HepG2 (cell line): Measurements from ENCODE around the gene SBSN. TPM values are rescaled to one million over a fixed set of nuclear protein-coding genes. Genes with fewer than 3 reads are reported as not detected.

Source experiments
- CCAR2 ChIP-seq: fragments of 200-400 bp; formaldehyde crosslinking; optimal IDR thresholded peaks from 2 replicates; pipeline ENCODE3; 2018; ENCODE audit warnings: low read depth, mild to moderate bottlenecking, low read length, moderate library complexity
- DDIT3 ChIP-seq: sonication (generic); formaldehyde crosslinking; IDR thresholded peaks from 2 replicates; pipeline ENCODE4 v1.4.0; 2020; ENCODE audit warnings: mild to moderate bottlenecking, missing genetic modification reagents
- FOXP4 ChIP-seq: sonication (generic); formaldehyde crosslinking; IDR thresholded peaks from 2 replicates; pipeline ENCODE4 v1.4.0; 2020; ENCODE audit warnings: missing genetic modification reagents
- HOXA7 ChIP-seq: sonication (generic); formaldehyde crosslinking; IDR thresholded peaks from 2 replicates; pipeline ENCODE4 v1.8.1; 2022; ENCODE audit warnings: mild to moderate bottlenecking, missing genetic modification reagents, moderate library complexity
- IRF1 ChIP-seq: sonication (generic); formaldehyde crosslinking; IDR thresholded peaks from 2 replicates; pipeline ENCODE4 v1.4.0; 2020; ENCODE audit warnings: low read depth, mild to moderate bottlenecking, missing genetic modification reagents
- MTF1 ChIP-seq: sonication (generic); formaldehyde crosslinking; IDR thresholded peaks from 2 replicates; pipeline ENCODE4 v1.5.0; 2020; ENCODE audit warnings: missing genetic modification reagents
- NR2F6 ChIP-seq, 2 experiments: IDR thresholded peaks; 2 replicates each; pipeline ENCODE4 v1.6.1; 2016; ENCODE audit warnings: antibody characterized with exemption in 1 of 2, mild to moderate bottlenecking in 1 of 2
- PAX8 ChIP-seq: sonication (generic); formaldehyde crosslinking; IDR thresholded peaks from 2 replicates; pipeline ENCODE4 v1.8.0; 2022; ENCODE audit warnings: mild to moderate bottlenecking, missing genetic modification reagents, borderline replicate concordance
- RARA ChIP-seq: IDR thresholded peaks from 2 replicates; pipeline ENCODE4 v1.6.1; 2016; ENCODE audit warnings: missing genetic modification reagents, missing compliant biosample characterization
- SRSF1 ChIP-seq: fragments of 200-400 bp; formaldehyde crosslinking; optimal IDR thresholded peaks from 2 replicates; pipeline ENCODE3; 2017; ENCODE audit warnings: mild to moderate bottlenecking, low read depth, low read length, moderate library complexity
- TBX3 ChIP-seq: fragments of 450-650 bp; IDR thresholded peaks from 2 replicates; pipeline ENCODE4 v1.6.1; 2017; ENCODE audit warnings: antibody characterized with exemption, mild to moderate bottlenecking, inconsistent platforms, borderline replicate concordance
- TCF7L2 ChIP-seq: IDR thresholded peaks from 2 replicates; pipeline ENCODE4 v1.6.1; 2011; ENCODE audit warnings: mild to moderate bottlenecking, low read depth, low read length, moderate library complexity
- YEATS4 ChIP-seq: sonication (generic); formaldehyde crosslinking; IDR thresholded peaks from 2 replicates; pipeline ENCODE4 v1.4.0; 2020; ENCODE audit warnings: missing genetic modification reagents, borderline replicate concordance
- ZIK1 ChIP-seq: sonication (generic); formaldehyde crosslinking; IDR thresholded peaks from 2 replicates; pipeline ENCODE4 v1.5.0; 2020; ENCODE audit warnings: mild to moderate bottlenecking, low read depth, missing genetic modification reagents, borderline replicate concordance
- ZKSCAN1 ChIP-seq: fragments of 150-350 bp; IDR thresholded peaks from 2 replicates; pipeline ENCODE4 v1.6.1; 2014; ENCODE audit warnings: low read length
- ZNF24 ChIP-seq: fragments of 450-650 bp; IDR thresholded peaks from 2 replicates; pipeline ENCODE4 v1.6.1; 2017; ENCODE audit warnings: antibody characterized with exemption, mild to moderate bottlenecking
- ZNF354B ChIP-seq: sonication (generic); formaldehyde crosslinking; IDR thresholded peaks from 2 replicates; pipeline ENCODE4 v1.8.0; 2022; ENCODE audit warnings: mild to moderate bottlenecking, missing genetic modification reagents
- ZNF556 ChIP-seq: sonication (generic); formaldehyde crosslinking; IDR thresholded peaks from 2 replicates; pipeline ENCODE4 v1.4.0; 2020; ENCODE audit warnings: mild to moderate bottlenecking, missing genetic modification reagents, borderline replicate concordance
- ZNF562 ChIP-seq: sonication (generic); formaldehyde crosslinking; IDR thresholded peaks from 2 replicates; pipeline ENCODE4 v1.8.0; 2022; ENCODE audit warnings: missing genetic modification reagents, borderline replicate concordance
- ZSCAN30 ChIP-seq: sonication (generic); formaldehyde crosslinking; IDR thresholded peaks from 2 replicates; pipeline ENCODE4 v1.5.0; 2020; ENCODE audit warnings: mild to moderate bottlenecking, missing genetic modification reagents
- polyA plus RNA-seq, 8 experiments: library from polyadenylated mRNA; depleted of rRNA in 3 of 8; stranded (reverse) in 7 of 8; unstranded in 1 of 8; fragments of >200 nt; fragmentation: Illumina TruSeq in 4 of 8; extraction: Trizol in 4 of 8; gene quantifications; 2 replicates each; pipeline versions ENCODE4 v1.2.1 to v1.2.3, GENCODE V29; 2011 to 2016; ENCODE audit warnings: low read depth in 4 of 8, missing spikeins in 1 of 8, mixed read lengths in 1 of 8; ENCODE audit not compliant: insufficient read depth in 1 of 8
- total RNA-seq, 5 experiments: library from RNA; depleted of rRNA; stranded (reverse); fragments of >200 nt; fragmentation: Illumina TruSeq; extraction: Trizol; gene quantifications; 2 replicates each; pipeline ENCODE4 v1.2.3, GENCODE V29; 2016; ENCODE audit warnings: low read depth in 1 of 5
- TF ChIP-seq, protein P1 (sequence below), 2 experiments: fragments of 450-650 bp in 1 of 2; sonication (generic) in 1 of 2; formaldehyde crosslinking; IDR thresholded peaks; 2 replicates each; pipeline versions ENCODE4 v1.5.0 to v1.8.0; 2020 to 2022; ENCODE audit warnings: mild to moderate bottlenecking in 1 of 2, missing genetic modification reagents in 1 of 2
- TF ChIP-seq, protein P2 (sequence below), 2 experiments: IDR thresholded peaks; 2 replicates each; pipeline ENCODE4 v1.6.1; 2011 to 2012; ENCODE audit warnings: low read length in 2 of 2, borderline replicate concordance in 1 of 2, low read depth in 1 of 2, mild to moderate bottlenecking in 1 of 2, moderate library complexity in 1 of 2

Gene SBSN
- total and polyA plus RNA-seq, 2 of the 13 experiments (the other 11 are each of a cell fraction or from before 2014, with no cell fraction given): not detected

DNA sequence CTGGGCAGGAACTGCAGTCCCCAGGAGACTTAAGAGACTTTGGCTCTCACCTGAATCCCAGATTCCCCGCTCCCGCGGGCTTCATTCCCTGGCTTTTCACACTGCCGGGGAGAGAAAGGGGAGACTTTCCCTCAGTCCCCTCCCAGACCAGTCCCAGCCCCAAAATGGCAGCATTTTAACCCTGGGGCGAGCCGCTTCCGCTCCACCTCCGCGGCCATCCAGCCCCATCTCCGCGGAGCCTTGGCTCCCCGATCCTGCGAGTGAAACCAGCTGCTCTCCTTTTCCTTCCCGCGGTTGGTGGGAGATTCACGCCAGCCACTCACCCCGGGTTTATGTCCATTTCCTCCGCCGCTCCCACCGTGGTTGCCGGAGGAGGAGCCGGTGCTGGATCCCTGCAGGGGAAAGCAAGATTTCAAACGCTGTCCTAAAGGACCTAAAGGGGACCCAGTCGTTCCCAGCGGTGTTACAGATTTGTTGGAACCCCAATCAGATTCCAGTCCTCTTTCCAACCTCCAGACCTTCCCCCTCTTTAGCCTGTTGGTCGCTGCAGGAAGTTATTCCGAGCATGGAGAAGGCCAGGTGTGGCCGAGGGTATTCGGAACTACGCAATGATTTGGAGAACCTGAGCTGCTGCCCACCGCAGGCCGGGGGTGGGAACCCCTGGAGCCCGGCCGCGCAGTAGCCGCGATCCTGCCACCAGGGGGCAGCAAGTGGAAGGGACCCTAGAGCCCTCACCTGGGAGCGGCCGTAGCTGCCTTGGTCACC, 18.1 kb downstream of the SBSN start (continued):
- TF ChIP-seq, protein P1, sequence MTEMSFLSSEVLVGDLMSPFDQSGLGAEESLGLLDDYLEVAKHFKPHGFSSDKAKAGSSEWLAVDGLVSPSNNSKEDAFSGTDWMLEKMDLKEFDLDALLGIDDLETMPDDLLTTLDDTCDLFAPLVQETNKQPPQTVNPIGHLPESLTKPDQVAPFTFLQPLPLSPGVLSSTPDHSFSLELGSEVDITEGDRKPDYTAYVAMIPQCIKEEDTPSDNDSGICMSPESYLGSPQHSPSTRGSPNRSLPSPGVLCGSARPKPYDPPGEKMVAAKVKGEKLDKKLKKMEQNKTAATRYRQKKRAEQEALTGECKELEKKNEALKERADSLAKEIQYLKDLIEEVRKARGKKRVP (CRISPR knock-in tag; IDR thresholded peaks at IDR 0.05): peak in 1 of 2 experiments; percentile 32; a peak in 1 of 4 replicates
- TF ChIP-seq ZIK1 (CRISPR knock-in tag): no peak
- TF ChIP-seq MTF1 (CRISPR knock-in tag): no peak
- TF ChIP-seq RARA (CRISPR knock-in tag): no peak
- TF ChIP-seq, protein P2, sequence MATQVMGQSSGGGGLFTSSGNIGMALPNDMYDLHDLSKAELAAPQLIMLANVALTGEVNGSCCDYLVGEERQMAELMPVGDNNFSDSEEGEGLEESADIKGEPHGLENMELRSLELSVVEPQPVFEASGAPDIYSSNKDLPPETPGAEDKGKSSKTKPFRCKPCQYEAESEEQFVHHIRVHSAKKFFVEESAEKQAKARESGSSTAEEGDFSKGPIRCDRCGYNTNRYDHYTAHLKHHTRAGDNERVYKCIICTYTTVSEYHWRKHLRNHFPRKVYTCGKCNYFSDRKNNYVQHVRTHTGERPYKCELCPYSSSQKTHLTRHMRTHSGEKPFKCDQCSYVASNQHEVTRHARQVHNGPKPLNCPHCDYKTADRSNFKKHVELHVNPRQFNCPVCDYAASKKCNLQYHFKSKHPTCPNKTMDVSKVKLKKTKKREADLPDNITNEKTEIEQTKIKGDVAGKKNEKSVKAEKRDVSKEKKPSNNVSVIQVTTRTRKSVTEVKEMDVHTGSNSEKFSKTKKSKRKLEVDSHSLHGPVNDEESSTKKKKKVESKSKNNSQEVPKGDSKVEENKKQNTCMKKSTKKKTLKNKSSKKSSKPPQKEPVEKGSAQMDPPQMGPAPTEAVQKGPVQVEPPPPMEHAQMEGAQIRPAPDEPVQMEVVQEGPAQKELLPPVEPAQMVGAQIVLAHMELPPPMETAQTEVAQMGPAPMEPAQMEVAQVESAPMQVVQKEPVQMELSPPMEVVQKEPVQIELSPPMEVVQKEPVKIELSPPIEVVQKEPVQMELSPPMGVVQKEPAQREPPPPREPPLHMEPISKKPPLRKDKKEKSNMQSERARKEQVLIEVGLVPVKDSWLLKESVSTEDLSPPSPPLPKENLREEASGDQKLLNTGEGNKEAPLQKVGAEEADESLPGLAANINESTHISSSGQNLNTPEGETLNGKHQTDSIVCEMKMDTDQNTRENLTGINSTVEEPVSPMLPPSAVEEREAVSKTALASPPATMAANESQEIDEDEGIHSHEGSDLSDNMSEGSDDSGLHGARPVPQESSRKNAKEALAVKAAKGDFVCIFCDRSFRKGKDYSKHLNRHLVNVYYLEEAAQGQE (IDR thresholded peaks at IDR 0.05; ENCODE audit: borderline replicate concordance in 1 of 2, low read depth in 1 of 2, low read length in 2 of 2): no peak
- TF ChIP-seq SRSF1: no peak
- no peak for TF ChIP-seq ZNF24
- no peak for TF ChIP-seq TCF7L2
- TF ChIP-seq ZKSCAN1: no peak
- no peak for TF ChIP-seq TBX3
- TF ChIP-seq PAX8 (CRISPR knock-in tag): no peak
- no peak for TF ChIP-seq ZSCAN30
- no peak for TF ChIP-seq ZNF354B
- TF ChIP-seq CCAR2: no peak
- peak; percentile 12; the same call in 1 of the 2 replicates for TF ChIP-seq FOXP4 (CRISPR knock-in tag)
- TF ChIP-seq NR2F6 (IDR thresholded peaks at IDR 0.05): no peak
- TF ChIP-seq NR2F6 (CRISPR knock-in tag; IDR thresholded peaks at IDR 0.05): peak; percentile 49; the same call in 1 of the 2 replicates
- TF ChIP-seq HOXA7 (CRISPR knock-in tag): no peak
- no peak for TF ChIP-seq ZNF562
- TF ChIP-seq ZNF556 (CRISPR knock-in tag): 0 out of 2 replicates have a peak, but pooled peaks have one; percentile 44
- 0 out of 2 replicates have a peak, but pooled peaks have one; percentile 12 for TF ChIP-seq YEATS4 (CRISPR knock-in tag)
- TF ChIP-seq IRF1 (CRISPR knock-in tag): no peak
- no peak for TF ChIP-seq DDIT3 (CRISPR knock-in tag)
